Omental fat pad (tissue), 4 donors: ENCODE results near the gene KISS1. TPM values are rescaled to one million over a fixed set of nuclear protein-coding genes. Genes with fewer than 3 reads are reported as not detected.

Source experiments
- ATAC-seq: fragments of 150-250 bp; one replicate; pipeline ENCODE4 v1.9.1; 2016; ENCODE audit warnings: mild to moderate bottlenecking, moderate library complexity; ENCODE audit not compliant: low FRiP score
- DNase-seq: peaks from one replicate; pipeline ENCODE4 v3.0.0-alpha.2; 2019; ENCODE audit warnings: low spot score
- total RNA-seq, 4 donors: library from RNA; depleted of rRNA; stranded (reverse); fragments of >200 nt; gene quantifications; one replicate each; pipeline ENCODE4 v1.1.0, GENCODE V29; 2016
- TF ChIP-seq, protein P1 (sequence below), 3 donors: fragments of 450-650 bp; IDR thresholded peaks; one replicate each; pipeline ENCODE4 v1.5.1; 2016 to 2017; ENCODE audit warnings: antibody characterized with exemption in 3 of 3, mild to moderate bottlenecking in 3 of 3, moderate library complexity in 2 of 3

KISS1 gene
- total RNA-seq, 4 donors from 2014 or later, result not detected

DNA sequence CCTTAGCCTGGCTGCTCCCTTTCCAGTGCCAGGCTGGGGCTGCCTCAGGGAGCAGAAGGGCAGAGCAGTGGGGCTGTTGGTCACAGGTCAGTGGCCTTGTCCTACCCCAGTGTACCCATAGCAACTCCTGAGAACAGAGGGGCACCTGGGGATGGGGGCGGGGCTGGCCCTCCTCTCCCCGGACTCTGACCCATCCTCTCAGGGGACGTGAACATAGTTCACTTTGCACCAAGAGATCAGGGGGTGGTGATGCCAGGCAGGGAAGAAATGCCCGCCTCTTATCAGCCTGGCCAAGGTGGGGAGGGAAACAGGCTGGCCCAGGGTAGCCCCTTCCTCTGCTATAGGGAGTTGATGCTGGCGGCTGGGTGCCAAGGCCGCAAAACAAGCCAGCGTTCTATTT is 49.3 kb downstream of the KISS1 start:
- TF ChIP-seq, protein P1, sequence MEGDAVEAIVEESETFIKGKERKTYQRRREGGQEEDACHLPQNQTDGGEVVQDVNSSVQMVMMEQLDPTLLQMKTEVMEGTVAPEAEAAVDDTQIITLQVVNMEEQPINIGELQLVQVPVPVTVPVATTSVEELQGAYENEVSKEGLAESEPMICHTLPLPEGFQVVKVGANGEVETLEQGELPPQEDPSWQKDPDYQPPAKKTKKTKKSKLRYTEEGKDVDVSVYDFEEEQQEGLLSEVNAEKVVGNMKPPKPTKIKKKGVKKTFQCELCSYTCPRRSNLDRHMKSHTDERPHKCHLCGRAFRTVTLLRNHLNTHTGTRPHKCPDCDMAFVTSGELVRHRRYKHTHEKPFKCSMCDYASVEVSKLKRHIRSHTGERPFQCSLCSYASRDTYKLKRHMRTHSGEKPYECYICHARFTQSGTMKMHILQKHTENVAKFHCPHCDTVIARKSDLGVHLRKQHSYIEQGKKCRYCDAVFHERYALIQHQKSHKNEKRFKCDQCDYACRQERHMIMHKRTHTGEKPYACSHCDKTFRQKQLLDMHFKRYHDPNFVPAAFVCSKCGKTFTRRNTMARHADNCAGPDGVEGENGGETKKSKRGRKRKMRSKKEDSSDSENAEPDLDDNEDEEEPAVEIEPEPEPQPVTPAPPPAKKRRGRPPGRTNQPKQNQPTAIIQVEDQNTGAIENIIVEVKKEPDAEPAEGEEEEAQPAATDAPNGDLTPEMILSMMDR (IDR thresholded peaks at IDR 0.05), result no peak
- ATAC-seq (no peak), DNase-seq (no peak)

DNA sequence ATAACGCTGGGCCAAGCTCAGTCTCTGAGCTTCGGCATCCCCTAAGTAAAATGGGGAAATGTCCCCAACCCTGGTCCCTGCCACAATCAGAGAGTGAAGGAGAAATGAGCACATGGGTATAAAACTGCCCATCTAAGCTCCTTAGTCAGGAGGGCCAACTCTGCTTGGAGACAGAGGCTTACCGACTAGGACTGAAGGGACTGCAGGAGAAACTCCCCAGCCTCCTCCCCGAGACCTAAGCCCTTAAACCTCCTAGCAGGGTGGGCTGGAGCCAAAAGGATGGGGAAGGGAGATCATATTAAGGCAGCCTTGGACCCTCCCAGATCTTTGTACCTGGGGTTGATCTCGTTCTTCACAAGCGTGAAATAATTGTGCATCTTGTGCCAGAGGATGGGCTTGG is 50.0 kb downstream of the KISS1 start:
- ATAC-seq, result no peak
- DNase-seq, result no peak
- TF ChIP-seq, protein P1 (IDR thresholded peaks at IDR 0.05), result no peak

DNA sequence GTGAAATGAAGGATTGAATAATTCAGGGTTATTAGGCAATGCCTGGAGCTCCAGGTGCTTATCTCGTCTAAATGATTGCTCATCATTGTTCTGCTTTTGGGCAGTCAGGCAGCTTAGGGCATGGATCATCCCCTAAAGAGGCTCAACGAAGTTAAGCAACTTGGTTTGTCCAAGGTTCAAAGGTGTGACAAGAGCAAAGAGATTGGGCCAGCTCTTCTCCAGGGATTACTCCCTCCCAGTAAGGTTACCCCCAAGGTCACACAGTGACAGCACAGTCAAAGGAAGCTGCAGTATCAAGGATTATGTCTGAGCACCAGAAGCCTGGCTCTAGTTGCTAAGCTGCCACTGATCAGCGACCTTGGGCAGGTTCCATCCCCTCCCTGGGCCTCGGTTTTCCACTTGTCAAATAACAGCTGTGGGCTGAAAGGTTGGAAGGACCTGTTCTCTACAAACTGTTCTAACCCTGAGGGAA is 51.2 kb downstream of the KISS1 start:
- DNase-seq (no peak), ATAC-seq (peak; percentile 26)

DNA sequence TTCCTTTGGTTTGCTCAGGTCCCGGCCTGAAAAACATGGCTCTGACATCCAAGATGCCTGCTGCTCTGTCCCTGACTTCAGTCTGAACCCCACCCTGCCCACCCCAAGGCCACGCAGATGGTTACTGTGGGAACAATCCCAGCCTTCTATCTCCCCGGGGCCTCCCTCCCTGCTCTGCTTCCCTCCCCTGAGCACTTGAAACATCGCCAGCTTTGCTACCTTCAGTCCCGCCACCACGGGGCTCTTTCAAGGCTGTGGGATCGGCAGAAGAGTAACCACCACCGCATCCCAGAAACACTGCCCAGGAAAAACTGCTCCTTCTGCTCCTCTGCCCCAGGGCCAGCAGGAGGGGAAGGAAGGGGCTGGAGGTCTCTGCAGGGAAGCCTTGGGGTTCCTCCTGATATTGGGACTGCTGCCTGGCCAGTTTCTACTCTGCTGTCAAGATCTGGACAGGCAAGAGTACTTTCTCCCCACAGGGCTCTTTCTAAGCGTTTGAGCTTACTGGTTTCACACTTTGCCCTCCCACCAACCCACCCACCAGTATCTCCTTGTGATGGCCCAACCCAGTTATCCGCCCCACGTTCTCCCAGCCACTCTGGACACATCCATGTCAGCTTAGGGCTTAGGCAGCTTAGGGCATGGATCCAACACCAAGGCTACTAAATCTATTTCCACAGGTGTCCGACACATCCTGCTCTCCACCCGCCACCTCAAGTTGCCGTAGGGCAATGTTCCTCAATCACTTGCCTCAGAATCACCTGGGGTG is 52.8 kb downstream of the KISS1 start:
- no peak for ATAC-seq
- TF ChIP-seq, protein P1 (IDR thresholded peaks at IDR 0.05), result no peak
- no peak for DNase-seq

More for the DNA sequence above, 51.2 kb downstream of the KISS1 start:
- TF ChIP-seq, protein P1 (IDR thresholded peaks at IDR 0.05), result no peak

DNA sequence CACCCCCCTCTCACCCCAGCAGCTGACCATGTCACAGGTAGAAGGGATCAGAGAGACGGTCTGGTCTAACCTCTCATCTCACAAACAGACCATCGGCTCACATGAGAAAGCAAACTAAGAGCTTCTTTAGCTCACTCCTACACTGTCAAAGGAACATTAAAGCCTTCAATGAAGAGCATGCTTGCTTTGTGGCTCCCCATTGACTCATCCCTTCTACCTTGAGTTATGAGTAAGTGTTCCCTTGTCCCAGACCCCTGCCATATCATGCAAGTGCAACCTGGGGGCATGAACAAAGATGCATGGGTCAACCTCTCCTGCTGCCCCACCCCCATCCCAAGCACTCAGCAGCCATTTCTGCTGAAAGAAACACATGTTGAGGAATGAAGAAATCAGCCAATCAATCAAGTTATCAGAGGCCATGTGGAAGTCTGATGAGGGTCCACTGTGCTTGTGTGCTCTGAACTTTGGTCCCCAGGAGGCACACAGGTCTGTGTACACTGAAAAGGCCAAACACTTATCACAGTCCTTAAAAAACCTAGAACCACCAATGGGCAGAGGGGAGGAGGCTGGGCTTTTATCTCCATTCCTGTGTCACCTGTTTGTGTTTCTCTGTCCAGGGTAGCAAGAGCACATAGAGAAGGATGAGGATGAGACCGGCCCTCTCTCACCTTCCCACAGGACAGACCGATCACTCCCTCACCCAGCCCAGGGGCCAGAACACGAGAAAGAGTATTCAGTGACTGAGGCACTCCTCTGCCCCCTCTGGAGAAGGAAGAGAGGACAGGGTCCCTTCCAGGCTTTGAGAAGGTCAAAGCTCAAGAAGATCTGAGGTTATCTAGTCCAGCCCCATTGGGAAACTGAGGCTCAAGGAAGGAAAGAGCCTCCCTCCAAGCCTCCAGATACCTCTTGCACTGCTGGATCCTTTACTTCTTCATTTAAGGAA is 54.0 kb downstream of the KISS1 start:
- ATAC-seq (no peak), DNase-seq (no peak)
- TF ChIP-seq, protein P1 (IDR thresholded peaks at IDR 0.05), result no peak

DNA sequence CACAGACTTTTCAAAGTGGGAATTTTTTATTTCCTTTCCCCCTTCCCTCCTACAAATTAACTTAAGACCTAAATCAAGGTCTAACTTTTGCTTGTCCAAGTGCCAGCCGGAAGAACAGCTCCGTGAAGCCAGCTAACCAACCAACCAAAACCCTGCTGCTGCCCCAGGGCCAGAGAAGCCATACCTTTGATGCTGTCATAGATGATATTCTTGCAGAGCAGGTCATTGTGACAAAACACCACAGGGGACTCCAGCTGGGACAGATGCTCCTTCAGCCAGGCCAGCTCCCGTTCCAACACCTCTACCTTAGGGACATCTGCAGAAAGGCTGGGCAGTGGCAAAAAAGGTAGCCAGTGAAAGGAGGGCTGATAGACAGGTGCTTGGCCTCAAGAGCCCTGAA is 55.2 kb downstream of the KISS1 start:
- DNase-seq (no peak), ATAC-seq (no peak)
- TF ChIP-seq, protein P1 (IDR thresholded peaks at IDR 0.05), result no peak

Other genes with a start within 250 kb of the KISS1 start
- gene SOX13, start 123.4 kb downstream of the KISS1 start, total RNA-seq, result 10 to 100 TPM; 10.8 to 52.0 (median 18.7) TPM
- 10 to 100 TPM; 11.8 to 16.9 (median 13.3) TPM for gene ETNK2, start 44.4 kb downstream of the KISS1 start, total RNA-seq
- 1 to 10 TPM in 2 of 4 donors, not detected in 2; 1.4 to 2.8 TPM for gene REN, start 30.2 kb downstream of the KISS1 start, total RNA-seq
- gene GOLT1A, start 17.5 kb upstream of the KISS1 start, total RNA-seq, result not detected
- 10 to 100 TPM in 2 of 4 donors, 1 to 10 TPM in 2; 2.9 to 13.1 (median 7.5) TPM for gene PLEKHA6, start 163.4 kb upstream of the KISS1 start, total RNA-seq
- 100 to 1,000 TPM in 2 of 4 donors, 10 to 100 TPM in 2; 62.3 to 238 (median 124) TPM for gene PPP1R15B, start 215.3 kb upstream of the KISS1 start, total RNA-seq